Fibroblast of mammary gland (primary cell): ENCODE results near the gene MRC1.

Source experiments
- DNase-seq: peaks from one replicate; pipeline ENCODE4 v3.0.0-alpha.2; 2010; ENCODE audit warnings: low read depth
- H3K4me3 ChIP-seq: 2 replicates; pipeline ENCODE4 v1.5.1; 2011; ENCODE audit warnings: low read depth, mild to moderate bottlenecking, low read length, moderate library complexity; ENCODE audit not compliant: control insufficient read depth
- CTCF ChIP-seq: conservative IDR thresholded peaks from 2 replicates; pipeline ENCODE4 v1.5.1; 2011; ENCODE audit warnings: low read depth, low read length, inconsistent platforms; ENCODE audit not compliant: control insufficient read depth, insufficient read depth

The MRC1 gene

GRCh38 chr10:17802976-17803375, 6.2 kb upstream of the MRC1 start:
- no peak overlapping the region for H3K4me3 ChIP-seq
- no peak for TF ChIP-seq CTCF
- peak; percentile 39 for DNase-seq

- TF ChIP-seq CTCF: no peak
- H3K4me3 ChIP-seq: no peak overlapping the region
- DNase-seq: no peak
Observed at GRCh38 chr10:17805330-17805729, 3.8 kb upstream of the MRC1 start.

GRCh38 chr10:17805921-17806577, 3.1 kb upstream of the MRC1 start:
- peak; percentile 7 for TF ChIP-seq CTCF
- no peak overlapping the region for H3K4me3 ChIP-seq
- no peak for DNase-seq

GRCh38 chr10:17811146-17811865, 2.2 kb downstream of the MRC1 start:
- TF ChIP-seq CTCF: no peak
- no peak for DNase-seq

GRCh38 chr10:17814973-17815372, 5.8 kb downstream of the MRC1 start:
- TF ChIP-seq CTCF: no peak
- no peak overlapping the region for H3K4me3 ChIP-seq
- no peak for DNase-seq

More at GRCh38 chr10:17811146-17811865, 2.2 kb downstream of the MRC1 start:
- H3K4me3 ChIP-seq: no peak overlapping the region

- DNase-seq: no peak
- TF ChIP-seq CTCF: no peak
Observed at GRCh38 chr10:17816199-17816598, 7.1 kb downstream of the MRC1 start.

More at GRCh38 chr10:17816199-17816598, 7.1 kb downstream of the MRC1 start:
- no peak overlapping the region for H3K4me3 ChIP-seq
